IMR-90 (cell line): ENCODE results near the gene CD320.
"Not testable (repeated sequence)": the region's sequence is repeated elsewhere in the genome, so short reads cannot be mapped to it uniquely, and the experiment has no call there.

Experiments
- BHLHE40 ChIP-seq: fragments of 150-350 bp; IDR thresholded peaks from 2 replicates; pipeline ENCODE4 v1.6.1; 2016; ENCODE audit warnings: mild to moderate bottlenecking, low read depth, low read length
- CEBPB ChIP-seq: IDR thresholded peaks from 2 replicates; pipeline ENCODE4 v1.6.1; 2012; ENCODE audit warnings: low read depth, low read length, improper control_type of control experiment
- CTCF ChIP-seq: conservative IDR thresholded peaks from 2 replicates; pipeline ENCODE4 v1.5.1; 2012; ENCODE audit warnings: mild to moderate bottlenecking, low read depth, low read length, improper control_type of control experiment
- ELK1 ChIP-seq: fragments of 150-350 bp; IDR thresholded peaks from 2 replicates; pipeline ENCODE4 v1.6.1; 2016; ENCODE audit warnings: low read depth, mild to moderate bottlenecking, low read length, moderate library complexity, borderline replicate concordance
- MAFK ChIP-seq: IDR thresholded peaks from 2 replicates; pipeline ENCODE4 v1.6.1; 2012; ENCODE audit warnings: low read depth, low read length, improper control_type of control experiment
- MAZ ChIP-seq: IDR thresholded peaks from 2 replicates; pipeline ENCODE4 v1.6.1; 2012; ENCODE audit warnings: low read depth, mild to moderate bottlenecking, low read length, improper control_type of control experiment, moderate library complexity, borderline replicate concordance
- POLR2A ChIP-seq: IDR thresholded peaks from 2 replicates; pipeline ENCODE4 v1.6.1; 2012; ENCODE audit warnings: mild to moderate bottlenecking, low read depth, low read length
- RAD21 ChIP-seq: IDR thresholded peaks from 2 replicates; pipeline ENCODE4 v1.6.1; 2012; ENCODE audit warnings: low read length, improper control_type of control experiment
- RCOR1 ChIP-seq: IDR thresholded peaks from 2 replicates; pipeline ENCODE4 v1.6.1; 2012; ENCODE audit warnings: mild to moderate bottlenecking, low read length, improper control_type of control experiment; ENCODE audit not compliant: insufficient replicate concordance
- RFX5 ChIP-seq: IDR thresholded peaks from 2 replicates; pipeline ENCODE4 v1.8.0; 2012; ENCODE audit warnings: low read depth, mild to moderate bottlenecking, low read length, moderate library complexity
- SMC3 ChIP-seq: fragments of 150-350 bp; IDR thresholded peaks from 2 replicates; pipeline ENCODE4 v1.6.1; 2016; ENCODE audit warnings: low read depth, mild to moderate bottlenecking, antibody characterized with exemption, low read length, moderate library complexity
- USF2 ChIP-seq: fragments of 150-350 bp; IDR thresholded peaks from 2 replicates; pipeline ENCODE4 v1.6.1; 2017; ENCODE audit warnings: mild to moderate bottlenecking, antibody characterized with exemption, low read length, low read depth

GRCh38 chr19:8291337-8291736 lies 16.8 kb downstream of the CD320 start:
- TF ChIP-seq CTCF, BHLHE40, RFX5, POLR2A, USF2, MAFK, ELK1, RAD21, RCOR1, CEBPB, MAZ, SMC3: not testable (repeated sequence)
